Measurements from ENCODE around the gene RANBP1.
"Not testable (repeated sequence)": the region's sequence is repeated elsewhere in the genome, so short reads cannot be mapped to it uniquely, and the experiment has no call there.

Gene RANBP1

GRCh38 chr22:20115691-20116375 lies at the start of gene RANBP1:
Gene RANBP1, plus strand, starts transcription at chr22:20116104. Its CDS starts 81 bp downstream, at chr22:20116185.
- FAIRE-seq: no peak

GRCh38 chr22:20066617-20067383 lies 49.1 kb upstream of the RANBP1 start:
- no peak for FAIRE-seq

- FAIRE-seq: not testable (repeated sequence)
Measured at GRCh38 chr22:20067384-20067682, 48.6 kb upstream of the RANBP1 start.

GRCh38 chr22:20068640-20069039 lies 47.3 kb upstream of the RANBP1 start:
- no peak for FAIRE-seq

GRCh38 chr22:20069331-20070042 lies 46.4 kb upstream of the RANBP1 start:
- FAIRE-seq: no peak

- FAIRE-seq: no peak
Measured at GRCh38 chr22:20071524-20071972, 44.4 kb upstream of the RANBP1 start.

- FAIRE-seq: no peak
Measured at GRCh38 chr22:20076627-20077172, 39.2 kb upstream of the RANBP1 start.

- FAIRE-seq: no peak
Measured at GRCh38 chr22:20079745-20080444, 36.0 kb upstream of the RANBP1 start, which contains the start of gene DGCR8. Gene DGCR8, plus strand, starts transcription at chr22:20080241. Its CDS starts 5,723 bp downstream, at chr22:20085964.

- FAIRE-seq: no peak
Measured at GRCh38 chr22:20080445-20080775, 35.5 kb upstream of the RANBP1 start.

- no peak for FAIRE-seq
Measured at GRCh38 chr22:20080776-20081654, 34.9 kb upstream of the RANBP1 start.

- FAIRE-seq: no peak
Measured at GRCh38 chr22:20083157-20083890, 32.6 kb upstream of the RANBP1 start.

GRCh38 chr22:20083891-20084546 lies 31.9 kb upstream of the RANBP1 start:
- no peak for FAIRE-seq

- no peak for FAIRE-seq
Measured at GRCh38 chr22:20084547-20085413, 31.1 kb upstream of the RANBP1 start.

- no peak for FAIRE-seq
Measured at GRCh38 chr22:20085651-20086050, 30.3 kb upstream of the RANBP1 start.

- no peak for FAIRE-seq
Measured at GRCh38 chr22:20086101-20086599, 29.8 kb upstream of the RANBP1 start.

GRCh38 chr22:20086763-20087162 lies 29.1 kb upstream of the RANBP1 start:
- no peak for FAIRE-seq

- FAIRE-seq: no peak
Measured at GRCh38 chr22:20087319-20088262, 28.3 kb upstream of the RANBP1 start.

- FAIRE-seq: no peak
Measured at GRCh38 chr22:20088263-20088648, 27.6 kb upstream of the RANBP1 start.

Data from TTC549 (cell line).